Activated CD8-positive, alpha-beta memory T cell treated with anti-CD3 and anti-CD28 coated beads, Interleukin-2, amount 50 U/mL, for 1 hour (primary cell): Measurements from ENCODE around the gene PDE7B.

Experiments
- DNase-seq: peaks from one replicate; pipeline ENCODE4 v3.0.0-alpha.2; 2020; ENCODE audit errors: extremely low read depth

The PDE7B gene

GRCh38 chr6:136024711-136025110 lies 173.2 kb downstream of the PDE7B start:
- DNase-seq = no peak

GRCh38 chr6:136025736-136026135 lies 174.2 kb downstream of the PDE7B start:
- DNase-seq = no peak

- no peak for DNase-seq
Measured at GRCh38 chr6:136030131-136030530, 178.6 kb downstream of the PDE7B start.

- no peak for DNase-seq
Measured at GRCh38 chr6:136031982-136032381, 180.5 kb downstream of the PDE7B start.

GRCh38 chr6:136033416-136033815 lies 181.9 kb downstream of the PDE7B start:
- DNase-seq = no peak

GRCh38 chr6:136034422-136034821 lies 182.9 kb downstream of the PDE7B start:
- DNase-seq = no peak

GRCh38 chr6:136035378-136036070 lies 184.0 kb downstream of the PDE7B start:
- no peak for DNase-seq

GRCh38 chr6:136036071-136036380 lies 184.5 kb downstream of the PDE7B start:
- DNase-seq = no peak

GRCh38 chr6:136036601-136037000 lies 185.1 kb downstream of the PDE7B start:
- DNase-seq = no peak

GRCh38 chr6:136037242-136037875 lies 185.9 kb downstream of the PDE7B start:
- no peak for DNase-seq

- no peak for DNase-seq
Measured at GRCh38 chr6:136037876-136038460, 186.5 kb downstream of the PDE7B start.

- DNase-seq = no peak
Measured at GRCh38 chr6:136038531-136038930, 187.0 kb downstream of the PDE7B start.

- no peak for DNase-seq
Measured at GRCh38 chr6:136039185-136039584, 187.7 kb downstream of the PDE7B start.

GRCh38 chr6:136050475-136050874 lies 199.0 kb downstream of the PDE7B start:
- no peak for DNase-seq

GRCh38 chr6:136051140-136051775 lies 199.8 kb downstream of the PDE7B start:
- no peak for DNase-seq

GRCh38 chr6:136052031-136052430 lies 200.5 kb downstream of the PDE7B start:
- DNase-seq = no peak

GRCh38 chr6:136058852-136059251 lies 207.4 kb downstream of the PDE7B start:
- DNase-seq = no peak

- no peak for DNase-seq
Measured at GRCh38 chr6:136059308-136059707, 207.8 kb downstream of the PDE7B start.

- no peak for DNase-seq
Measured at GRCh38 chr6:136060052-136060451, 208.6 kb downstream of the PDE7B start.

- DNase-seq = no peak
Measured at GRCh38 chr6:136060759-136061158, 209.3 kb downstream of the PDE7B start.

GRCh38 chr6:136061701-136062100 lies 210.2 kb downstream of the PDE7B start:
- no peak for DNase-seq

- no peak for DNase-seq
Measured at GRCh38 chr6:136063096-136063495, 211.6 kb downstream of the PDE7B start.

- no peak for DNase-seq
Measured at GRCh38 chr6:136066005-136066404, 214.5 kb downstream of the PDE7B start.
